A204.1 (cell line): Measurements from ENCODE around the gene CD300H.

Source experiments
- FAIRE-seq: peaks from 2 replicates; lab custom pipeline; 2012; peaks lifted over from hg19 to GRCh38; lab: Jason Lieb, UNC

Gene CD300H

DNA sequence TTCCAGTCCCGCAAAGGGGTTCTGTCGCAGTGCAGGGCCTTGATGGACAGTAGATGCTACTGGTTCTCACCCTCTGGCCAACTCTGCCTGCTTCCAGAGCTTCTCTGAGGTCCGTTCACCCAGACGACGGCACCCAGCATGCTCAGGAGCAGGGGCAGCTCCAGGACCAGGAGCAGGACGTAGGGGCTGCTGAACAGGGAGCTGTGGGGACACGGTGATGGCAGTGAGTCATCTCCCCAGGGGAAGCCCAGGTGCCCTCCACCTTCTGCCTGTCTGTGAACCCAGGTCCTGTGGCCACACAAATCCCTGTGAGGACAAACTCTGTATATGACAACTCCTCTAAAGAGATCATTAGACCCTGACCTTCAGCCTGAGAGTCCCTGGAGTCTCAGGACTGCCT lies 18.0 kb downstream of the CD300H start:
- FAIRE-seq, result no peak

DNA sequence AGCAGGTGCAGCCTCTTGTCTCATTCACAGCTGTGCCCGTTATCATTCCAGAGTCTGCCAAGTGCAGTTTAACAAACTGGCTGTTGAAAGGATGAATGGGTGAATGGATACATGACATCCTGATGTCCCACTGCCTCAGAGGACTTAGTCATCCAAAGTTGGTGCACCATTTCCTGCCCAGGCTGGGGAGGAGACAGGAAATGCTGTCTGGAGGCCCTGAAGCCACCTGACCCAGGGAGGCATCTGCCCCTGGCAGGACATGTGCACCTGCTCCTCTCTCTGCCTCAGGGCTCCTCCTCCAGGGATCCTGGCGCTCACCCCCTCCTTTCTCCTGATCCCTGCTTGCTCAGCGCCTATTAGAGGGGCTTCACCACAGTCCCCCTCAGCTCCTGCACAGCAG lies 19.6 kb downstream of the CD300H start:
- no peak for FAIRE-seq

DNA sequence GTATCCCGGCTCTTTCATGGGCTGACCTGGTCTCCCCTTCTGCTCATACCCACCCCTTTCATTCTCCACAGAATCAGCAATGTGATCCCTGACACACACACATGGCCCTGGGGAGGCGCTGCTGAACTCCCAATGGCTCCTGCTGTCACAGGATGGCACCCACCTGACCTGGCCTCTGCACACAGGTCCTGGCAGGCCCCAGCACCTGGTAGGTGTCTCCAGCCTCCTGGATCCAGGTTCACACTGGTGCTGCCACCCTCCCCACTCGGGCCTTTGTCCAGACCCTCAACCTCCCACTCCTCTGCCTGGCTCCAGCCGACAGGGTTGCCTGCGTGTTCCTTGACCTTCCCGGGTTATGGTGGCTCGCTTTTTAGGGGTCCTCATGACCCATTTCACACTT lies 20.0 kb downstream of the CD300H start:
- no peak for FAIRE-seq

DNA sequence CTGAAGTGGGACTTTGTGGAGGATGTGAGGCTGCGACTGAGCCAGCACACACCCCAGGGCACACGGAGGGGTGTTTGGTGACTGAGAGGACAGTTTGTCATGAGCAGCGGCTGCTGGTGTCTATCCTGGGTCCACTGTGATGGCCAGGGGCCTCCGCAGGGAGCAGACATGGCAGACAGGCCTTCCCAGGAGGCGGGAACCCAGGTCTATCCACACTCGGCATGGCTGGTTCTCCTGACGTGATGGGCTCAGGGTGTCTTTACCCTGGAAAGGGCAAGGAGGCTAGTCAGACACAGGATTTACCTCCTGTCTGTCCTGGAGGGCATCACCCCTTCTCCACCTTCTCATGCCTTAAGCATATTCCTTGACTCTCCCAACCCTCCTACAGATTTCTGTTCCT lies 20.7 kb downstream of the CD300H start:
- no peak for FAIRE-seq

DNA sequence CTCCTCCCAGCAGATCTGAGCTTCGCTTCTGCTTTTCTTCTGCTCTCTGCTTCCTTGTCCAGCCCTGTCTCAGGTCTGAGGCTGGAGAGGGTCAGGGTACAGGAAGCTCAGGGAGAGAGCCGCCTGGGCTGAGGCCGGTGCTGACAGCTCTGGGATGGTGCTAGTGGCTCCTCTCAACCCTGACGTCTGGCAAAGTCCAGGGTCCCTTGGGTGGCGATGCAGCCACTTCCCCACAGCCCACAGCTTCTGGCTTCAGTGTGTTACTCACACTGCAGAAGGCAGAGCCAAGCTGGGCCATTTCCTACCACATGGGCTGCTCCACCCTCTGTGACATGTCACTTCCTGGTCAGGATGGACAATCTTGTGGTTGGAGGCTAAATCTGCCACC lies 21.5 kb downstream of the CD300H start, which contains the start of gene CD300C:
Gene CD300C (minus strand): TSS at position 273 of the 388 bp plus-strand sequence. CDS start 333 bp downstream, outside the sequence.
- FAIRE-seq, result no peak

DNA sequence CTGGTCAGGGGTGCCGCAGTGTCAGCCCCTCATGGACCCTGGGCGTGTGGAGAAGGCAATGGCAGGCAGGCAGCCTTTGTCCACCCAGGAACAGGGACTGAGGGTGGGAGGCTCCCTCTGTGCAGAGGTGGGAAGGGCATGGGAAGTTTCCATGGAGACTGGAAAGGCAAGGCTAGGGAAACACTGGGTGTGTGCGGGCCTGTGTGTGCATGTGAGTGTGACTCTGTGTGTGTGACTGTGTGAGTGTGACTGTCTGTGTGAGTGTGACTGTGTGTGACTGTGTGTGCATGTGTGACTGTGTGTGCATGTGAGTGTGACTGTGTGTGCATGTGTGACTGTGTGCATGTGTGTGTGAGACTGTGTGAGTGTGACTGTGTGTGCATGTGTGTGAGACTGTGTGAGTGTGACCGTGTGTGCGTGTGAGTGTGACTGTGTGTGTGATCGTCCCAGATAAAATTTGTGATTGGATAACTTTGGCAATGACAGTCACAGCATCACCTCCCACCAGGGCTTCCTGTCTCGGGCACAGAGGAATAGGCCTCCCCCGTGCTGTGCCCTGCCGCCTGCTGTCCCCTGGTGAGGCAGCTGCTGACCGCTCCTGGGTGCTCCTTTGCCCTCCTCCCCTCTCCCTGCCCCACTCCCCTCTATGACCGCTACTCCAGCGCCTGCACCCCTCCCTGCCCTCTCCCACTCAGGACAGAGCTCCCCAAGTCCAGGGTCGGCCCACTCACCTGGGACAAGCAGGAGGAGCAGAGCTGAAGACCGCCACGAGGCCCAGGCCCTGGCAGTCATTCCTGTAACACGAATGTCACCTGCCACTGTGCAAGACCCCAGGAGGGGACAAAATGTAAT lies 22.1 kb downstream of the CD300H start:
- FAIRE-seq, result no peak

DNA sequence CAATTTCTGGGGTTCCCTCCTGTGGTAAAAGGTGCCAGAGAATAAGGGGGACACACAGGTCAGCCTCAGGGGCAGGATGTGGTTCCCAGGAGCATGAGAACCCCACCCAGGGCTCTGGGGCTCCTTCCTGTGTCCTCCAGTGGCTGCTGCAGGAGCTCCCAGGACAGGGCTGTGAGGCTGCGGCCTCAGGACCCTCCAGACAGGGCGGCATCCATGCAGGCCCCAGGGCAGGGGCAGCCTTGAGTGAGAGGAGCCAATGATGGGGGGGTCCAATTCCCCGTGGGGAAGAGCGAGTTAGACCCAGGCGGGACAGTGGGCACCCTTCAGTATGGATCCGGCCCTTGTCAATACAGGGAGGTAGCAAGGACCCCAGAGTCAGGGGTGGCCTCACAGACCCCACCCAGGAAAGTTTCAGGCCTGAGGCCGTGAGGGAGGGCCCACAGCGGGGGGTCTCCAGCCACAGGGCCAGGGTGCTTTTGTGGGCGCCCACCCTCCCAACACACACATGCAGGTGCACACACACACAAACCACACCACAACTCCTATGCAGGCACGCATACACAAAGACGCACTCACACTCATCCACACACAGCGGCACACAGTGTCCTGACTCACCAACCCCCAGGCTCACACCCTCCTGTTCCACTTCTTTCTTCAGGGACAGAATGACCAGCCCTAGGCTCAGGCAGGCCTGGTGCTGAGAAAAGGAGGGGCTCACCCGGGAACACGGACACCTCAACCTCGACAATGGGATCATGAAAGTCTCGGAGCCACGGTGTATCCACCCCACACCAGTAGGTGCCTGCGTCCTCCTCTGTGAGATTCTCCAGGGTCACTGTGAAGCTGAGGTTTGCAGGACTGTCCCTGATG lies 23.2 kb downstream of the CD300H start:
- no peak for FAIRE-seq

DNA sequence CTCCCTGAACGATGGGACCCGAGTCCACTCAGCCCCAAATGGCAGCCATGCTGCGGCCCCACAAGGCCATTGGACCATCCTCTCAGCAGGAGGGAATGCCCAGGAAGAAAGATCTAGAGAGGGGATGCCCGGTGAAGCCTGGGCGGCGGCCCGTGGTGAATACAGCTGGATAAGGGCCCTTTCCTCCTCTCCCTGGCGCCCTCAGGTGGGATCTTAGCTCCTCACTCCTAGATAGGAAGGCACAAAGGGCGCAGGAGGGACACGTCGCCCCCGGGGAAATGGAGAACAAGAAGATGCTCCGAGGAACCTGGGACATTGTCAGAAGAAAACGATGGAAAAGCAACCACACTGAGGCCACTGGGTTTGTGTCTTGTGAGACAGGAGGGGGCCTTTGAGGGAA lies 23.9 kb downstream of the CD300H start:
- FAIRE-seq, result no peak

DNA sequence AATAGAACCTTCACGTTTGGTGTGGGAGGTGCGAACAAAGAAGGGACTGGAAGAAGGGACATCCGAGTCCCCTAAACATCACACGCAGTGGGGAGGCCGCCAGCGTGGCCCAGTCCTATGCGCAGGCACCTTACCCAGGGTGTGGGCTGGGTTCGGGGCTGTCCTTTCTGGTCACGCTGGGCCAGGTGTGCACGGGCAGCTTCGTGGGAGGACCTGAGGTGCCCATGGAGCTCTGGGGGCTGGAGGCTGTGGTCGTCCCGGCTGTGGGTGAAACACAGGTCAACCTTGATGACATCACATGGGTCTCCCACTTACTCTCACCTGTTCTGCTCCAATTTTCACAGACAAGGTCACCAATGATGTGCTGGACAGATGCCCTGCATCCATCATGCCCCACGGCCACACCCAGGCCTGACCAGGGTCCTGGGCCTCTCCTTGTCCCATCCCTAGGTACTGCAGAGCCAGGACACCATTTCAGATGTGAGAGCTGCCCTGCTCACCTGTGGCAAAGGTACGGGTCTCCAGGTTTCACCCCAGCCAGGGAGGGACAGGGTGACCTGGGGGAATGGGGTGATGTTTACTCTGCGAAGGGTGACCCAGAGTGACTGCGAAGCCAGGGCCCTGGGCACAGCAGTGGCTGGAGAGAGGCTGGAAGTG lies 24.5 kb downstream of the CD300H start:
- no peak for FAIRE-seq

DNA sequence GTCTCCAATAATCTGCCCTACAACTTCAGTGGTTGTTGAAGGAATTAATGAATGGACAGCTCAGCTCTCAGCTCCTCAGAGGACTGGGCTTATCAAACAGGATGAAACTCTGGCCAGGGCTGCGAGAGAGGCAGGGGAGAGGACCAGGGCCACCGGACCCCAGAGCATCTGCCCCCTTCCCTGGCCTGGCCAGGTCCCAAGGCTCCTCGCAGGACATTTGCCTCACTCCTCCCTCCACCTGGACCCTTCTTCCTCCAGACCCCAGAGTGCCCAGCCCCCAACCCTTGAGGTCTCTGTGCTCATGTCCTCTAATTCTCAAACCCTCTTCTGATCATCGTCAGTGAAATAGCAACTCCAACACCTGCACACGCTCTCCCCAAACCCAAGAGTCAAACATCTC lies 25.1 kb downstream of the CD300H start:
- no peak for FAIRE-seq

DNA sequence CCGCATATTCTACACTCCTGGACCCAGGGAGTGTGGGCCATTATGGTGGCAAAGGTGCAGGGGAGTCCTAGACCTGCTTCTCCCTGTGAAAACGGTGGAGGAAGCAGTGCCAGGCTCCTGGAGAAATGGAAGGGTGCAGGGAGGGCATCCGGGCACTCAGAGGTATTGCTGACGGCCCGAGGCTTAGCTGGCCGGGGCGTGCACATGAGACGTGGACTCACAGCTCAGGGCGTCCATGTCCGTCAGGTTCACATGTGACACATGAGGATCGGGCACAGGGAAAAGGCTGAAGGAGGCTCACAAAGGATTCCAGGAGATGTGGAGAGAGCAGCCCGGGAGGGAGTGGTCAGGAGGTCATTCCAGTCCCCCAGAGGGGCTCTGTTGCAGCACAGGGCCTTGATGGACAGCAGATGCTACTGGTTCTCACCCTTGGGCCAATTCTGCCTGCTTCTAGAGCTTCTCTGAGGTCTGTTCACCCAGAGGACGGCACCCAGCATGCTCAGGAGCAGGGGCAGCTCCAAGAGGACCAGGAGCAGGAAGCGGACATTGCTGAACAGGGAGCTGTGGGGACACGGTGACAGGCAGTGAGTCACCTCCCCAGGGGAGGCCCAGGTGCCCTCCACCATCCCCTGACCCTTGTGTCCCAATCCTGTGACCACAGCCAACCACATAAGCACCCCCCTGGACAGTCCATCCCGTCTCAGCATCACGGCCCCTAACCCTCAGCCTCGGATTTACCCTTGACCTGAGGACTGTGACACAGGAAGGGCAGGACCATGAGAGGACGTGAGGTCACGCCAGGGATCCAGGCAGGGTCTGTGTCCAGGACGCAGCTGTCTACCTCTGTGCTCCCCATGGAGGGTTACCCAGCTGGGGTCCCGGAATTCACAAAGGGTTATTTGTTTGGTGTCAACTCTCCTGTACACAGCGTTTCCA lies 25.9 kb downstream of the CD300H start:
- FAIRE-seq, result no peak

DNA sequence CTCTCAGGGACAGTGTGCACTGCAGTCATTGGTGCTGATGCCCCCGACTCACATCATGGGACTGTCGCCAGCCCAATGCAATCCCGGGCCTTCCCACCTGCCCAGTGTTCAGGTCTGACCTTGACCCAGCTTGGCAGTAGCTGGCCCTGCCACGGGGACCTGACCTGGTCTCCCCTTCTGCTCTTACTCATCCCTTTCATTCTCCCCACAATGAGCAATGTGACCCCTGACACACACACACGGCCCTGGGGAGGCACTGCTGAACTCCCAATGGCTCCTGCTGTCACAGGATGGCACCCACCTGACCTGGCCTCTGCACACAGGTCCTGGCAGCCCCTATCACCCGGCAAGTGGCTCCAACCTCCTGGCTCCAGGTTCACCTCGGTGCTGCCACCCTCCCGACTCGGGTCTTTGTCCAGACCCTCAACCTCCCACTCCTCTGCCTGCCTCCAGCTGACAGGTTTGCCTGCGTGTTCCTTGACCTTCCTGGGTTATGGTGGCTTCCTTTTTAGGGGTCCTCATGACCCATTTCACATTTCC lies 28.0 kb downstream of the CD300H start:
- no peak for FAIRE-seq

DNA sequence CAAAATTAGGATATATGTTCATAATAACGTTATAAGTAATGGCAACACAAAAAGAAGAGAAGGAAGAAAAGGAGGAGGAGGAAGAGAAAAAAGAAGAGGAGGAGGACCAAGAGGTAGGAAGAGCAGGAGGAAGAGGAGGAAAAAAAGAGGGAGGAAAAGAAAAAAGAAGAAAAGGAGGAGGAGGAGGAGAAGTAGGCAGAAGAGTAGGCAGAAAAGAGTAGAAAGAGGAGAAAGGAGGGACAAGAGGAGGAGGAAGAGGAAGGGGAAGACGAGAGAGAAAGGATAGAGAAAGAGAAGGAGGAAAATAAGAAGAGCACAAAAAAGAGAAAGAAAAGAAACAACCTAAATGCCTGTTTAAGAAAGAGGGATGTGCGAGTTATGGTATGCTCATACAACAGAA lies 30.4 kb downstream of the CD300H start:
- no peak for FAIRE-seq

DNA sequence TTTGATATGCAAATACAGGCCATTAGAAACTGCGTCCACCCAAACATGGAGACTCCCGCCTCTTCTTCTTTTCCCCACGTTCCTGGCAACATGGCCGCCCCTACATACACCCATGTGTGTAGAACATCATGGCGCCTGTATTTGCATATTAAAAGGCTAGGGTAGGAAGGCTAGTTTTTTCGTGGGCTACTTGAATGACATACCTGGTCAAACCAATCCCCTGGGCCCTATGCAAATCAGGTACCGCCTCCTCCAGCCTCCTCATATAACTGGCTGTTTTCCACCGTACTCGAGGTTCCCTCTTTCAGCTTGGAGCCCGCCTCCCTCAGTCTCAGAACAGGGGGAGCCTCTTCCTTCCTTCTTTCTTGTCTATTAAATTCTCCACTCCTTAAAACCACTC lies 35.2 kb downstream of the CD300H start:
- no peak for FAIRE-seq

DNA sequence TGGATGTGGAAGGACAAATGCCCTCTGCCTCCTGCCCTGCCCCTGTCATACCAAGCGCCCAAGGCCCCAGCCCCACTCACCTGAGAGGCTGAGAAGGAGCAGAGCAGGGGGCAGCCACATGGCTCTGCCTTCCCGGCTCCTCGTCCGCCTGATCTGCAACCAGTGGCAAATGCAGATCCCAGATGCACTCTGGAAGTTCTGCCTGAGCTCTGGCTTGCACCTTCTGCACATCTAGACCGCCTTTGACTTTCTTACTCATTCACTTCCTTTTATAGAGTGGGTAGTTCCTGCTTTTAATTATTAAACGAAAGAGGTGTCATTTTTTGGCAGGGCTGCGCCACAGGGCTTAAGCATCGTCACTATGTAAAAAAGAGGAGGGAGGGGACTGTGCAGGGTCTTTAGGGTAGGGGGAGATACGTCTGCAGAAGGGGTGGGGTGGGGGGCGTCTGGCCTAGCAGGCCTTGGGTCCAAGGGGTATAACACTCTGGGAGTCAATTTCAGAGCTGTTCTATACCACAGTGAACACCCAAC lies 36.0 kb downstream of the CD300H start, which contains the start of gene CD300LB:
Gene CD300LB (minus strand): TSS at position 245 of the 531 bp plus-strand sequence. CDS start 125 bp downstream, at position 120.
- FAIRE-seq, result no peak

DNA sequence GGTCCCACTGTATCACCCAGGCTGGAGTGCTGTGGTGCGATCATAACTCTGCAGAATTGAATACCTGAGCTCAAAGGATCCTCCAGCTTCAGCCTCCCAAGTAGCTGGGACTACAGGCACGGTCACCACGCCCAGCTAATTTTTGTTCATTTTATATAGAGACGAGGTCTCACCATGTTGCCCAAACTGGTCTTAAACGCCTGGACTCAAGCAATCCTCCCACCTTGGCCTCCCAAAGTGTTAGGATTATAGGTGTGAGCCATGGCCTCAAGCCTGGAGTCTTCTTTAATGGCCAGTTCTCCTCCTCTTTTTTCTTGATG lies 36.5 kb downstream of the CD300H start:
- no peak for FAIRE-seq

DNA sequence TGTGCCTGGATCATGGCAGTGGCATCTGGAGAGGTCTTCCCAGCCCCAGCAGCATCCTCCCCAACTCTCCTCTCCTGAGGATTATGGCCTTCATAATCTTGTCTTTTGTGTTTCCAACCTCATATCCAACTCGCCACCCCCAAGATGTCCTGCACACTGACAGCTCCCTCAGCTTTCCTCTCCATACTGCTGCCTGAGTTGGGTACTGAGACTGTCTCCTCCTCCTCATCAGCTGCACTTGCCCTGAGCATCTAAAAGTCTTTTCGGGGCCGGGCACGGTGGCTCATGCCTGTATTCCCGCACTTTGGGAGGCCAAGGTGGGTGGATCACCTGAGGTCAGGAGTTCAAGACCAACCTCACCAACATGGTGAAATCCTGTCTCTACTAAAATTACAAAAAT lies 38.1 kb downstream of the CD300H start:
- no peak for FAIRE-seq

DNA sequence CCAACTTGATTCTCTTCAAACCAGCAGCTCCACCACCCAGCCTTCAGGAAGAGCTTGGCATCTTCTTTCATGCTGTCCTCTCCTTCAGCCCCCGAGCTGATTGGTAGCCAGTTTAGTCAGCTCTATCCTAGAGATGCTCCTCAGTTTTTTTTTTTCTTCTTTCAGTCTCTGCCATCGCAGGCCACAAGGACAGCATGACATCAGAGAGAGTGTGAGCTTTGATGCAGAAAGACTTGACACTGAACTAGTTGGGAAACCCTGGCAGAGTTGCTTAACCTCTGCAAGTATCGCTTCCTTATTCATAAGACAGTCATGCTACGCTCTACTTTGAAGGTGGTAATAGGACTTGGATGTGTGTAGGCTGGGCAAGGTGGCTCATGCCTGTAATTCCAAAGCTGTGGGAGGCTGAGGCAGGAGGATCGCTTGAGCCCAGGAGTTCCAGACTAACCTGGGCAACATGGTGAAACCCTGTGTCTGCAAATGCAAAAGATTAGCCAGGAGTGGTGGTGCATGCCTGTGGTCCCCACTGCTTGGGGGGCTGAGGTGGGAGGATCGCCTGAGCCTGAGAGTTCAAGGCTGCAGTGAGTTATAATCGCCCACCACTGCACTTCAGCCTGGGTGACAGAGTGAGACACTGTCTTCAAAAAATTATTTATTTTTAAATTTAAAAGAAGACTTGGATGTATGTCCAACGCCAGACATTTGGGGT lies 38.7 kb downstream of the CD300H start:
- no peak for FAIRE-seq

DNA sequence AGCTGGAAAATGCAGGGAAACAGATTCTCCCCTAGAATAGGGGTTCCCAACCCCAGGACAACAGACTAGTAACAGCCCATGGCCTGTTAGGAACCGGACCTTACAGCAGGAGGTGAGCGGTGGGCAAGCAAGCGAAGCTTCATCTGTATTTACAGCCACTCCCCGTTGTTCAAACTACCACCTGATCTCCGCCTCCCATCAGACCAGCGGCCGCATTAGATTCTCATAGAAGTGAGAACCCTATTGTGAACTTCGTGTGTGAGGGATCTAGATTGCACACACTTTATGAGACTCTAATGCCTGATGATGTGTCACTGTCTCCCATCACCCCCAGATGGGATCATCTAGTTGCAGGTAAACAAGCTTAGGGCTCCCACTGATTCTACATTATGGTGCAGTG lies 39.6 kb downstream of the CD300H start:
- no peak for FAIRE-seq

DNA sequence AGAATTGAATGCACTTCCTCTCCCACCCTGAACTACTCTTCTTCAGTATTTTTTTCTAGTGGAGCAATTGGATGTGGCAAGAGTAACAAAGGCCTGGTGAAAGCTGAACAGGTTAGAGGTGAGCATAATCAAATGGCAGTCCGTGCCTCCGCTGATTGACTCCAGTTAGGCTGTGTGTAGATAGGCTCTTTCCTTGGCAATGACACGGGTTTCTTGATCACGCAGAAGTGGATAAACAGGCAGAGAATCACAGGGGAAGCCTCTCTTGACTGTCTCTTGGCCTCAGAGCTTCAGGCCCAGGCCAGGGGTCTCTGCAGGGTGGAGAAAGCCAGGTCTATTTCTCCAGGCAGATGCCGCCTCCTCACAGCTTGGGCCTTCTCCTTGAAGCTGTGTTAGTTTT lies 40.2 kb downstream of the CD300H start:
- no peak for FAIRE-seq

DNA sequence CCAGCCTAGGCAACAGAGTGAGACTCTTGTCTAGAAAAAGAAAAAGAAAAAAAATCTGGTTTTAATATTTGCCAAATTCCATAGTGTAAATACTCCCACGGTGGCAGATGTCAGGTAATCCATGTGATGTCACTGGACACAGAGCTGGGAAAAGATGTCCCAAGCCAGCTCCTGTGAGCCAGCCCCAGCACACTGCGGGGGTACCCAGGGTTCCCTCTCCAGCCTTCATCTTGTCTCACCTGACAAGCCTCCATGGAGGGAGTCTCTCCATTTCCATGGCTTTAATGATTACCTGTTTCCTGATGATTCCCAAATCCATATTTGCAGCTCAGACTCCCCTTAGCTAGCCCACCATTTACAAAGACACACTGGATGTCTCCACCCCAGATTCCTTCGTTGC lies 40.6 kb downstream of the CD300H start:
- no peak for FAIRE-seq
